ENCODE results near the gene AKAIN1.

Gene AKAIN1

GRCh38 chr18:5150894-5151293 lies 46.2 kb downstream of the AKAIN1 start:
- TF ChIP-seq SUZ12 (IDR thresholded peaks at IDR 0.05; ENCODE audit: extremely low read depth, insufficient read depth, insufficient read length) (no peak), ZNF274 (IDR thresholded peaks at IDR 0.05; ENCODE audit: low read depth, low read length) (no peak), YY1 (IDR thresholded peaks at IDR 0.05; ENCODE audit: insufficient read depth, insufficient read length) (no peak)
- Histone ChIP-seq H3K4me1 (ENCODE audit: insufficient read depth, insufficient read length) (peaks cover 2% of the 10 kb centered on the region), H3K9me3 (ENCODE audit: insufficient read depth, low read length) (no peaks in the 10 kb centered on the region), H3K4me3 (ENCODE audit: insufficient read length, low read depth) (no peak overlapping the region), H3K9ac (ENCODE audit: insufficient read length, low read depth) (no peak overlapping the region), H3K27me3 (ENCODE audit: insufficient read depth, insufficient read length) (no peaks in the 10 kb centered on the region), H3K36me3 (ENCODE audit: insufficient read depth, insufficient read length, low read length) (no peaks in the 10 kb centered on the region)
- DNase-seq (ENCODE audit: low read depth, low spot score): no peak

- no peak for TF ChIP-seq SUZ12 (IDR thresholded peaks at IDR 0.05; ENCODE audit: extremely low read depth, insufficient read depth, insufficient read length)
- TF ChIP-seq YY1 (IDR thresholded peaks at IDR 0.05; ENCODE audit: insufficient read depth, insufficient read length): no peak
- TF ChIP-seq ZNF274 (IDR thresholded peaks at IDR 0.05; ENCODE audit: low read depth, low read length): no peak
- H3K4me3 ChIP-seq (ENCODE audit: insufficient read length, low read depth): no peak overlapping the region
- H3K4me1 ChIP-seq (ENCODE audit: insufficient read depth, insufficient read length): no peaks in the 10 kb centered on the region
- no peak overlapping the region for H3K9ac ChIP-seq (ENCODE audit: insufficient read length, low read depth)
- no peak for DNase-seq (ENCODE audit: low read depth, low spot score)
- no peaks in the 10 kb centered on the region for H3K9me3 ChIP-seq (ENCODE audit: insufficient read depth, low read length)
- no peaks in the 10 kb centered on the region for H3K36me3 ChIP-seq (ENCODE audit: insufficient read depth, insufficient read length, low read length)
- no peaks in the 10 kb centered on the region for H3K27me3 ChIP-seq (ENCODE audit: insufficient read depth, insufficient read length)
Measured at GRCh38 chr18:5146093-5146492, 51.0 kb downstream of the AKAIN1 start.

- Histone ChIP-seq H3K4me3 (ENCODE audit: insufficient read length, low read depth) (no peak overlapping the region), H3K27me3 (ENCODE audit: insufficient read depth, insufficient read length) (no peaks in the 10 kb centered on the region), H3K9ac (ENCODE audit: insufficient read length, low read depth) (no peak overlapping the region), H3K9me3 (ENCODE audit: insufficient read depth, low read length) (no peaks in the 10 kb centered on the region), H3K36me3 (ENCODE audit: insufficient read depth, insufficient read length, low read length) (no peaks in the 10 kb centered on the region), H3K4me1 (ENCODE audit: insufficient read depth, insufficient read length) (no peaks in the 10 kb centered on the region)
- no peak for DNase-seq (ENCODE audit: low read depth, low spot score)
- TF ChIP-seq SUZ12 (IDR thresholded peaks at IDR 0.05; ENCODE audit: extremely low read depth, insufficient read depth, insufficient read length) (no peak), ZNF274 (IDR thresholded peaks at IDR 0.05; ENCODE audit: low read depth, low read length) (no peak), YY1 (IDR thresholded peaks at IDR 0.05; ENCODE audit: insufficient read depth, insufficient read length) (no peak)
Measured at GRCh38 chr18:5145168-5145825, 51.8 kb downstream of the AKAIN1 start.

GRCh38 chr18:5144629-5145028 lies 52.4 kb downstream of the AKAIN1 start:
- no peaks in the 10 kb centered on the region for H3K9me3 ChIP-seq (ENCODE audit: insufficient read depth, low read length)
- no peak overlapping the region for H3K9ac ChIP-seq (ENCODE audit: insufficient read length, low read depth)
- no peak overlapping the region for H3K4me3 ChIP-seq (ENCODE audit: insufficient read length, low read depth)
- no peaks in the 10 kb centered on the region for H3K36me3 ChIP-seq (ENCODE audit: insufficient read depth, insufficient read length, low read length)
- H3K27me3 ChIP-seq (ENCODE audit: insufficient read depth, insufficient read length): no peaks in the 10 kb centered on the region
- no peaks in the 10 kb centered on the region for H3K4me1 ChIP-seq (ENCODE audit: insufficient read depth, insufficient read length)
- no peak for DNase-seq (ENCODE audit: low read depth, low spot score)
- TF ChIP-seq YY1 (IDR thresholded peaks at IDR 0.05; ENCODE audit: insufficient read depth, insufficient read length) (no peak), SUZ12 (IDR thresholded peaks at IDR 0.05; ENCODE audit: extremely low read depth, insufficient read depth, insufficient read length) (no peak), ZNF274 (IDR thresholded peaks at IDR 0.05; ENCODE audit: low read depth, low read length) (no peak)

GRCh38 chr18:5142859-5143258 lies 54.2 kb downstream of the AKAIN1 start:
- DNase-seq (ENCODE audit: low read depth, low spot score): no peak
- no peak for TF ChIP-seq YY1 (IDR thresholded peaks at IDR 0.05; ENCODE audit: insufficient read depth, insufficient read length)
- TF ChIP-seq SUZ12 (IDR thresholded peaks at IDR 0.05; ENCODE audit: extremely low read depth, insufficient read depth, insufficient read length): no peak
- no peak for TF ChIP-seq ZNF274 (IDR thresholded peaks at IDR 0.05; ENCODE audit: low read depth, low read length)
- Histone ChIP-seq H3K9ac (ENCODE audit: insufficient read length, low read depth) (no peak overlapping the region), H3K27me3 (ENCODE audit: insufficient read depth, insufficient read length) (no peaks in the 10 kb centered on the region), H3K36me3 (ENCODE audit: insufficient read depth, insufficient read length, low read length) (no peaks in the 10 kb centered on the region), H3K4me1 (ENCODE audit: insufficient read depth, insufficient read length) (no peaks in the 10 kb centered on the region), H3K9me3 (ENCODE audit: insufficient read depth, low read length) (no peaks in the 10 kb centered on the region), H3K4me3 (ENCODE audit: insufficient read length, low read depth) (no peak overlapping the region)

GRCh38 chr18:5142131-5142530 lies 54.9 kb downstream of the AKAIN1 start:
- DNase-seq (ENCODE audit: low read depth, low spot score): no peak
- Histone ChIP-seq H3K27me3 (ENCODE audit: insufficient read depth, insufficient read length) (no peaks in the 10 kb centered on the region), H3K4me1 (ENCODE audit: insufficient read depth, insufficient read length) (no peaks in the 10 kb centered on the region), H3K4me3 (ENCODE audit: insufficient read length, low read depth) (no peak overlapping the region), H3K9ac (ENCODE audit: insufficient read length, low read depth) (no peak overlapping the region), H3K9me3 (ENCODE audit: insufficient read depth, low read length) (no peaks in the 10 kb centered on the region), H3K36me3 (ENCODE audit: insufficient read depth, insufficient read length, low read length) (no peaks in the 10 kb centered on the region)
- no peak for TF ChIP-seq YY1 (IDR thresholded peaks at IDR 0.05; ENCODE audit: insufficient read depth, insufficient read length)
- no peak for TF ChIP-seq ZNF274 (IDR thresholded peaks at IDR 0.05; ENCODE audit: low read depth, low read length)
- TF ChIP-seq SUZ12 (IDR thresholded peaks at IDR 0.05; ENCODE audit: extremely low read depth, insufficient read depth, insufficient read length): no peak

GRCh38 chr18:5137261-5137660 lies 59.8 kb downstream of the AKAIN1 start:
- no peaks in the 10 kb centered on the region for H3K36me3 ChIP-seq (ENCODE audit: insufficient read depth, insufficient read length, low read length)
- no peak overlapping the region for H3K4me3 ChIP-seq (ENCODE audit: insufficient read length, low read depth)

More at GRCh38 chr18:5137261-5137660, 59.8 kb downstream of the AKAIN1 start:
- Histone ChIP-seq H3K9me3 (ENCODE audit: insufficient read depth, low read length) (no peaks in the 10 kb centered on the region), H3K9ac (ENCODE audit: insufficient read length, low read depth) (no peak overlapping the region), H3K27me3 (ENCODE audit: insufficient read depth, insufficient read length) (no peaks in the 10 kb centered on the region), H3K4me1 (ENCODE audit: insufficient read depth, insufficient read length) (no peaks in the 10 kb centered on the region)
- TF ChIP-seq ZNF274 (IDR thresholded peaks at IDR 0.05; ENCODE audit: low read depth, low read length) (no peak), YY1 (IDR thresholded peaks at IDR 0.05; ENCODE audit: insufficient read depth, insufficient read length) (no peak), SUZ12 (IDR thresholded peaks at IDR 0.05; ENCODE audit: extremely low read depth, insufficient read depth, insufficient read length) (no peak)
- DNase-seq (ENCODE audit: low read depth, low spot score): no peak
